Measurements from ENCODE around the gene HFE. TPM values are rescaled to one million over a fixed set of nuclear protein-coding genes. Genes with fewer than 3 reads are reported as not detected.
"Not testable (repeated sequence)": the region's sequence is repeated elsewhere in the genome, so short reads cannot be mapped to it uniquely, and the experiment has no call there.

HFE gene
- total RNA-seq, 3 donors from 2014 or later = 8.9 to 12.0 (median 11.1) TPM

DNA sequence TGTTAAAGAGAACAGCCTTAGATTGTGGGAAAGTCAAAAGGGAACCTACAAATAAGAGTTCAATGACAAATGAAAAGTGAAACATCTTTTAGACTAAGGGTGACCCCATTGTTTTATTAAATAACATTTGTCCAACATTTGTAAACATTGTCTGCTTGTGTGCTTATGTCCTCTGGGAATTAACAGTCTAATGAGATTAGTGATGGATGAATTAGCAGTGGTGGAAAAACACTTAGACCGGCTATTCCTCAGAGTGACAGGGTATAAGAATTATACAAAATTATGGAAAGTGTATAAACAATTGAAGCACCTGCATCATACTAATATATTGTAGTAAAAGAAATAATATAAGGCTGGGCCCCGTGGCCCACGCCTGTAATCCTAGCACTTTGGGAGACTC is 29.3 kb upstream of the HFE start:
- TF ChIP-seq, protein P1, sequence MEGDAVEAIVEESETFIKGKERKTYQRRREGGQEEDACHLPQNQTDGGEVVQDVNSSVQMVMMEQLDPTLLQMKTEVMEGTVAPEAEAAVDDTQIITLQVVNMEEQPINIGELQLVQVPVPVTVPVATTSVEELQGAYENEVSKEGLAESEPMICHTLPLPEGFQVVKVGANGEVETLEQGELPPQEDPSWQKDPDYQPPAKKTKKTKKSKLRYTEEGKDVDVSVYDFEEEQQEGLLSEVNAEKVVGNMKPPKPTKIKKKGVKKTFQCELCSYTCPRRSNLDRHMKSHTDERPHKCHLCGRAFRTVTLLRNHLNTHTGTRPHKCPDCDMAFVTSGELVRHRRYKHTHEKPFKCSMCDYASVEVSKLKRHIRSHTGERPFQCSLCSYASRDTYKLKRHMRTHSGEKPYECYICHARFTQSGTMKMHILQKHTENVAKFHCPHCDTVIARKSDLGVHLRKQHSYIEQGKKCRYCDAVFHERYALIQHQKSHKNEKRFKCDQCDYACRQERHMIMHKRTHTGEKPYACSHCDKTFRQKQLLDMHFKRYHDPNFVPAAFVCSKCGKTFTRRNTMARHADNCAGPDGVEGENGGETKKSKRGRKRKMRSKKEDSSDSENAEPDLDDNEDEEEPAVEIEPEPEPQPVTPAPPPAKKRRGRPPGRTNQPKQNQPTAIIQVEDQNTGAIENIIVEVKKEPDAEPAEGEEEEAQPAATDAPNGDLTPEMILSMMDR (IDR thresholded peaks at IDR 0.05) = no peak
- ATAC-seq (no peak), DNase-seq (no peak)
- peaks cover 4% of the 10 kb centered on the region for H3K4me1 ChIP-seq (ENCODE audit: low read depth)
- intact Hi-C loops (cut with DNase I, micrococcal nuclease) = no loop called here
- no peaks in the 10 kb centered on the region for H3K9me3 ChIP-seq
- H3K36me3 ChIP-seq (ENCODE audit: low read depth) = no peaks in the 10 kb centered on the region
- no peak overlapping the region for H3K4me3 ChIP-seq

- H3K4me3 ChIP-seq; ATAC-seq; intact Hi-C loops (cut with DNase I, micrococcal nuclease); H3K36me3 ChIP-seq (ENCODE audit: low read depth); H3K4me1 ChIP-seq (ENCODE audit: low read depth); DNase-seq; H3K9me3 ChIP-seq: not testable (repeated sequence)
Observed at GRCh38 chr6:26058477-26059033, 28.7 kb upstream of the HFE start.

DNA sequence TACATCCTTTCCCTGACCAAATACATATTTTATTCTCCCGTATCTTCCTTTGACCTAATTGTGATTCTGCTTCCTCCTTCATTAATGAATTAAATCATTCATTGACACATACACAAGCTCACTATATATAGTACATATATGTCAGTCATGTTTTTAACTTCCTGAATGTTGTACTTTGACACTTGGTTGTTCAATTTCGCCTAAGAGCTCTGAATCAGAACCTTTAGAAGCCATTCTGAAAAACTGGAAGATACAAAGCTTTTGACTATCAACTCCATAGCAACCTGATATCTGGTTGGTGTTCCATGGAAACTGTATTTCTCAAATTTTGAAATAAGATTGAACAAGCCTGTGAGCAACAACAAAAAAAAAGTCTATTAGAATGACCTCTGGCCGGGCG is 27.3 kb upstream of the HFE start:
- no peak for DNase-seq
- Histone ChIP-seq H3K4me3 (no peak overlapping the region), H3K9me3 (no peaks in the 10 kb centered on the region), H3K4me1 (ENCODE audit: low read depth) (no peaks in the 10 kb centered on the region), H3K36me3 (ENCODE audit: low read depth) (no peaks in the 10 kb centered on the region)
- ATAC-seq = no peak
- TF ChIP-seq, protein P1 (IDR thresholded peaks at IDR 0.05) = no peak
- intact Hi-C loops (cut with DNase I, micrococcal nuclease) = loop anchor here (5.0 kb wide), 2 partner anchors 37 to 42 kb away; a partner anchor contains a TSS

DNA sequence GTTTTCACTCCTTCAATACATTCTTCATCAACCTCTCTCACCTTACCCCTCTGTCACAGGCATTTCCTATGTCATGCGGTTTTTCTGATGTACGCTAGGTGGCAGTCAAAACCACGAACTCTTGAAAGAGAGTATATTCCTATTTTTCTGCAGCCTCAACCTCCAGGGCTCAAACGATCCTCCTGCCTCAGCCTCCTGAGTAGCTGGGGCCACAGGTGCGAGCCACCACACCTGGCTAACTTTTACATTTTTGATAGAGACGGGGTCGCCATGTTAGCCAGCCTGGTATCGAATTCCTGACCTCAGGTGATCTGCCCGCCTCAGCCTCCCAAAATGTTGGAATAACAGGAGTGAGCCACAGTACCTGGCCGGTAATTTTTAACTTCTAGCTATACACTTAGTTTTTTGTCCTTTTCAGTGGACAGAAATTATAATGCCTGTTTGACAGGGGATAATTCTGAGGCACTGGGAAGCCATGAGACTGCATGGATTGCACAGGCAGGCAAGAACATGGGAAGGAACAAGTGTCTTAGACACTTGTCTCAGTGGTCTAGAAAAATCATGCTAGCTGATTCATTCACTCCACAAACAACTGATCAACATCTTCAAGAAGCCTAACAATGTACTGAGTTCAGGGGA is 22.5 kb upstream of the HFE start:
- no peaks in the 10 kb centered on the region for H3K36me3 ChIP-seq (ENCODE audit: low read depth)
- no peak for DNase-seq
- TF ChIP-seq, protein P1 (IDR thresholded peaks at IDR 0.05) = peak; percentile 62
- no peaks in the 10 kb centered on the region for H3K9me3 ChIP-seq
- intact Hi-C loops (cut with DNase I, micrococcal nuclease) = loop anchor here (5.0 kb wide), 2 partner anchors 33 to 38 kb away; a partner anchor contains a TSS
- no peaks in the 10 kb centered on the region for H3K4me1 ChIP-seq (ENCODE audit: low read depth)
- no peak overlapping the region for H3K4me3 ChIP-seq
- peak; percentile 77 for ATAC-seq

GRCh38 chr6:26065952-26066380 is 21.3 kb upstream of the HFE start:
- Histone ChIP-seq H3K36me3 (ENCODE audit: low read depth) (no peaks in the 10 kb centered on the region), H3K9me3 (no peaks in the 10 kb centered on the region), H3K4me3 (no peak overlapping the region), H3K4me1 (ENCODE audit: low read depth) (no peaks in the 10 kb centered on the region)
- intact Hi-C loops (cut with DNase I, micrococcal nuclease) = no loop called here
- DNase-seq (peak in 2 of 3 donors; percentile 62 to 88), ATAC-seq (peak; percentile 98)
- TF ChIP-seq, protein P1 (IDR thresholded peaks at IDR 0.05) = peak; percentile 73

DNA sequence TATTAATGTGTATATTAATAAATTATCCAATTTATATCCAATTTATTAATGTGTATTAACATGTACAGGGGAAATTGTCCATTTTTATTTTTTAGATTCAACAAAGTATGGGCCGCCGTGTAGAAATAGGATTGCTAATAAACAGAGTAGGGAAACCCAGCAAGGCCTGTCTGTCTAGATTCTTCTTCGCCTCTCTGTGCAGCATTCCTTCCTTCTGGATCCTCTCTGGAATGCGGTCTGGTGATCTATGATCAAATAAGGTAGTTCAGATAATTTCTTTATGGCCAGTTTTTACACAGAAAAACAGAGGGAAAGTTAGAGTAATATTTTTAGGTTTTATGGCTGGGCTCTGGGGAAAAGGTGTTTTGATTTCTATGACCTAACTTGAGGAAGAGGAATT is 19.9 kb upstream of the HFE start:
- no peaks in the 10 kb centered on the region for H3K9me3 ChIP-seq
- TF ChIP-seq, protein P1 (IDR thresholded peaks at IDR 0.05) = no peak
- intact Hi-C loops (cut with DNase I, micrococcal nuclease) = no loop called here
- no peaks in the 10 kb centered on the region for H3K4me1 ChIP-seq (ENCODE audit: low read depth)
- H3K36me3 ChIP-seq (ENCODE audit: low read depth) = no peaks in the 10 kb centered on the region
- H3K4me3 ChIP-seq = no peak overlapping the region
- ATAC-seq (no peak), DNase-seq (no peak)
